T-helper 2 cell treated with Interferon-gamma antibody and Interleukin-4, amounts not matched to agents 5 μg/mL and 100 μg/mL, for 36 hours (primary cell): ENCODE measurements around the gene LHX1.

Experiments used
- DNase-seq: peaks from one replicate; pipeline ENCODE4 v3.0.0; 2021; ENCODE audit warnings: low spot score
- H3K27ac Mint-ChIP-seq: one replicate; pipeline ENCODE4 v1.8.0; 2021; ENCODE audit warnings: mild to moderate bottlenecking, mixed read lengths
- H3K27me3 Mint-ChIP-seq: one replicate; pipeline ENCODE4 v1.8.0; 2021; ENCODE audit warnings: low read depth, mixed read lengths
- H3K36me3 Mint-ChIP-seq: one replicate; pipeline ENCODE4 v1.8.0; 2021; ENCODE audit warnings: low read depth, mixed read lengths
- H3K4me1 Mint-ChIP-seq: one replicate; pipeline ENCODE4 v1.8.0; 2021; ENCODE audit warnings: low read depth, mixed read lengths
- H3K4me3 Mint-ChIP-seq: one replicate; pipeline ENCODE4 v1.8.0; 2022; ENCODE audit warnings: mild to moderate bottlenecking, moderate library complexity, mixed read lengths
- H3K9me3 Mint-ChIP-seq: one replicate; pipeline ENCODE4 v1.8.0; 2021; ENCODE audit warnings: mixed read lengths

LHX1 gene

GRCh38 chr17:36947922-36948716, 10.8 kb downstream of the LHX1 start:
- Mint-ChIP-seq H3K36me3 (peaks cover 35% of the 10 kb centered on the region), H3K27me3 (peaks cover 47% of the 10 kb centered on the region)

GRCh38 chr17:36948717-36949460, 11.6 kb downstream of the LHX1 start, which contains the start of gene AATF:
TSS of gene AATF (plus strand) at chr17:36948954. CDS start at chr17:36949126, 172 bp downstream.
- Mint-ChIP-seq H3K27ac (peak within 1 kb of the TSS; percentile 96), H3K27me3 (peaks cover 39% of the 10 kb centered on the region), H3K9me3 (no peaks in the 10 kb centered on the region), H3K4me3 (peak within 1 kb of the TSS; percentile 91), H3K36me3 (peaks cover 35% of the 10 kb centered on the region), H3K4me1 (peaks cover 41% of the 10 kb centered on the region)
- peak; percentile 99 for DNase-seq

More at GRCh38 chr17:36947922-36948716, 10.8 kb downstream of the LHX1 start:
- H3K27ac Mint-ChIP-seq = peak overlapping the region; percentile 96
- H3K4me1 Mint-ChIP-seq = peaks cover 43% of the 10 kb centered on the region
- H3K4me3 Mint-ChIP-seq = peak overlapping the region; percentile 91
- no peaks in the 10 kb centered on the region for H3K9me3 Mint-ChIP-seq
- no peak for DNase-seq

- Mint-ChIP-seq H3K4me1 (peaks cover 41% of the 10 kb centered on the region), H3K27me3 (peaks cover 35% of the 10 kb centered on the region), H3K27ac (peak overlapping the region; percentile 90), H3K9me3 (no peaks in the 10 kb centered on the region), H3K4me3 (peak overlapping the region; percentile 91), H3K36me3 (peaks cover 41% of the 10 kb centered on the region)
- DNase-seq = no peak
Measured at GRCh38 chr17:36949461-36949927, 12.2 kb downstream of the LHX1 start.

DNA sequence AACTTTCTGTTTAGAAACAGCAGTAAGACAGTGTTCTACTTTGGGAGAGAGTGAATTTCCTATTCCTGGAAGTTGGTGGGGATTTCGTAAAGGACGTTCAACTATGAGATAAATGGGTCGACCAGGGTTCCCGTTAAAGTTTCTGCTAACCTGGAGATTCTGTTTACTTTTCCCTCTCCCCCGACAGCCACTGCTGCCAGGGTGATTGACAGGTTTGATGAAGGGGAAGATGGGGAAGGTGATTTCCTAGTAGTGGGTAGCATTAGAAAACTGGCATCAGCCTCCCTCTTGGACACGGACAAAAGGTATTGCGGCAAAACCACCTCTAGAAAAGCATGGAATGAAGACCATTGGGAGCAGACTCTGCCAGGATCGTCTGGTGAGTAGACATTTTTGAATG, 12.8 kb downstream of the LHX1 start:
- peak overlapping the region; percentile 90 for H3K27ac Mint-ChIP-seq
- peaks cover 41% of the 10 kb centered on the region for H3K4me1 Mint-ChIP-seq
- peaks cover 30% of the 10 kb centered on the region for H3K27me3 Mint-ChIP-seq
- H3K4me3 Mint-ChIP-seq = peak overlapping the region; percentile 91
- H3K36me3 Mint-ChIP-seq = peaks cover 45% of the 10 kb centered on the region
- no peaks in the 10 kb centered on the region for H3K9me3 Mint-ChIP-seq
- no peak for DNase-seq

GRCh38 chr17:36951084-36951789, 14.0 kb downstream of the LHX1 start:
- no peak for DNase-seq
- H3K4me3 Mint-ChIP-seq = peak overlapping the region; percentile 91
- H3K27me3 Mint-ChIP-seq = peaks cover 20% of the 10 kb centered on the region
- peaks cover 41% of the 10 kb centered on the region for H3K4me1 Mint-ChIP-seq
- H3K9me3 Mint-ChIP-seq = no peaks in the 10 kb centered on the region
- no peak overlapping the region for H3K27ac Mint-ChIP-seq
- H3K36me3 Mint-ChIP-seq = peaks cover 54% of the 10 kb centered on the region

GRCh38 chr17:36971508-36971907, 34.2 kb downstream of the LHX1 start:
- Mint-ChIP-seq H3K9me3 (no peaks in the 10 kb centered on the region), H3K36me3 (peaks cover 35% of the 10 kb centered on the region), H3K27ac (no peak overlapping the region), H3K4me3 (no peak overlapping the region), H3K27me3 (no peaks in the 10 kb centered on the region), H3K4me1 (peaks cover 17% of the 10 kb centered on the region)
- no peak for DNase-seq

- Mint-ChIP-seq H3K4me1 (peaks cover 15% of the 10 kb centered on the region), H3K4me3 (no peak overlapping the region), H3K27me3 (no peaks in the 10 kb centered on the region), H3K27ac (no peak overlapping the region), H3K9me3 (no peaks in the 10 kb centered on the region), H3K36me3 (peaks cover 31% of the 10 kb centered on the region)
- DNase-seq = no peak
Measured at GRCh38 chr17:36972186-36972700, 35.0 kb downstream of the LHX1 start.

DNA sequence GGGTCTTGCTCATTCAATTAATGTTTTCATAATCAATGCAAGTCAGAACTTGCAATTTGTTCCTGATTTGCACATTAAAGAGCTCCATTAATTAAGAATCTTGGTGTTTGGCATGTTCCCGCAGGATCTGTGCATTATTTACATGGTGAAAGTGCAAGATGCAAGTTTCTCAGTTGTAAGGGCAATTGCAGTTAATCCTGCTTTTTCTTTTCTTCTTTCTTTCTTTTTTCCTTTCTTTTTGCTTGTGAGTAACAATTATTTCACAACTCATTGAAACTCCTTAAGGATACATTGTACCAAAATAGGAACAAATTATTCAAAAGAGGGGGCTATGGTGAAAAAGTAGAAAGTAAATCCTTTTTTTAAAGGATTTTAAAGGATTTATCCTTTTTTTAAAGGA, 35.6 kb downstream of the LHX1 start:
- Mint-ChIP-seq H3K27ac (no peak overlapping the region), H3K27me3 (no peaks in the 10 kb centered on the region), H3K36me3 (peaks cover 24% of the 10 kb centered on the region), H3K4me3 (no peak overlapping the region), H3K4me1 (peaks cover 15% of the 10 kb centered on the region), H3K9me3 (no peaks in the 10 kb centered on the region)
- DNase-seq = no peak

DNA sequence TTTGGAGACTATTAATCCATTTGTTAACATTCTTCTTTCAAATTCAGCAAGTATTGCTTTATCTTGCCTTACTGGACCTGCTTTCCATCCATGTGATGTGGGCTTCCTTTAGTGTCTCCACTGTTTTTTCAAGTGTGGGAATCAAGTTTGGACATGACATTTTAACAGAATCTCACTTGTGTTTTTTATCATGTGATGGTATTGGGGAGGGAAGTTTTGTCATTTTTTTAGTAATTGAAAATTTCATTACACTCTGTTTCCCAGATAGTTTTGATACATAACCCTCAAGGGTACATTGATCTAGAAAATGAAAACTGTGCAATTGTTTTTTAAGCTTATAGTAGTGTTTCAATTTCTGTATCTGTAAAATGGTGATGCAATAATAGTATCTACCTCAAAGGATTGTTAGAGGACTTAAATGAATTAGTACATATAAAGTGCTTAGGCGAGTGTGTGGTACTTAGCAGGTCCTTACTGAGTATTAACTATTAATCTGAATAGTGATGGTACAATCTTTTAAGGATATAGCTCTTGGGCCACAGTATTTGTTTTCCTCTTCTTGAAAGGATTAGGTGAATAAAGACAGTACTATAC, 38.7 kb downstream of the LHX1 start:
- peaks cover 14% of the 10 kb centered on the region for H3K4me1 Mint-ChIP-seq
- H3K9me3 Mint-ChIP-seq = no peaks in the 10 kb centered on the region
- H3K27me3 Mint-ChIP-seq = no peaks in the 10 kb centered on the region
- H3K4me3 Mint-ChIP-seq = no peak overlapping the region
- H3K27ac Mint-ChIP-seq = no peak overlapping the region
- DNase-seq = no peak
- H3K36me3 Mint-ChIP-seq = peaks cover 13% of the 10 kb centered on the region

DNA sequence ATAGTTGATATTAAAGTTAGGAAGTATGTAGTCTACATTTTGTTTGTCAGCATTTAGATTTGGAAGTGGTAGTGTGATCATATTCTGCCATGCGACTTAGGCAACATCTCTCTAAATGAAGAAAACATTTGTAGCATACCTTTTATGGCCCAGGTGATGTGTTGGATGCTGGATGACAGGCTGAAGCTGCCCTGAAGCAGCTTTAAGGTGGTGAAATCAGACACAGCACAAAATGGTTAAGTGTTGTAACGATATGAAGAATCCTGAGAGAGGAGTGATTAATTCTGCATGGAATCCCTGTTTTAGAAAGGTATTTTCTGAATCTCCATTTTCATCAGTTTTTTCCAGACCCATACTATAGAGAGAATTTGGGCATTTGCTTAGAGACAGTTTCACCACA, 39.8 kb downstream of the LHX1 start:
- Mint-ChIP-seq H3K4me3 (no peak overlapping the region), H3K27ac (no peak overlapping the region), H3K4me1 (peaks cover 14% of the 10 kb centered on the region), H3K9me3 (no peaks in the 10 kb centered on the region), H3K27me3 (no peaks in the 10 kb centered on the region), H3K36me3 (peaks cover 12% of the 10 kb centered on the region)
- no peak for DNase-seq

- Mint-ChIP-seq H3K4me1 (peaks cover 14% of the 10 kb centered on the region), H3K27ac (no peak overlapping the region), H3K36me3 (peaks cover 14% of the 10 kb centered on the region), H3K27me3 (no peaks in the 10 kb centered on the region), H3K9me3 (no peaks in the 10 kb centered on the region), H3K4me3 (no peak overlapping the region)
- no peak for DNase-seq
Measured at GRCh38 chr17:36977568-36977967, 40.3 kb downstream of the LHX1 start.

DNA sequence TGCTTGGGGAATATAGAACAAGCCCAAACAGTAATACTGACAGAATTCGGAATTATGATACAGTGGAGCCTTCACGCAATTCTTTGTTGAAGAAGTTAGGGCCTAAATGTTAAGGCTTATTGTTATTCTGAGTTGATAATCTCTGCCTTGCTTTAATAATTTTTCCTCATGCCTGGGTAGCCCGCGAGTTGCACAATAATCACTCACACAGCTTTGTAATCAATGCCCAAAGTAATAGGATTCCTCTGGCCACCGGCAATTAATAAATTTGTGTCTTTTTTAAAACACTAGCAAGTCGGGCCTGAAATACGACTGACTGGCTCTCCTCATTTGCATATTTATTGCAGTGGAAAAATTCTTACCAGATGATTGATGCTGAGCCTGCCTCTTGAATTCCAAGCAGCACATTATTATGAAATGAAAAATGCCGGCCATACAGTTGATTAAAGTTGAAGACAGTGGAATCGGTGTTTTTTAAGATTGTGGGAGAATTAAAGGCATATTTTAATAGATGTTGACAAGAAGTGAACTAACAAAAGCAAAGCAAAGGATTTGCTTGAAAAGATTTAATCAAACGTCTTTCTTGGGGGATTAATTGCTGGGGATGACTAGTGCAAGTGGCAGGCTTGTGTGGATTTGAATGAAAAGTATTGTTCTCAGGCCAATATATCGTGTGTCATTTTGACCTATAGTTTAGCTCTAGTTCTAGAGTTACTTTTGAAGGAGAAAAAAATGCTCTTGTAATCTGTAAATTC, 41.7 kb downstream of the LHX1 start:
- Mint-ChIP-seq H3K27ac (no peak overlapping the region), H3K27me3 (no peaks in the 10 kb centered on the region), H3K36me3 (peaks cover 14% of the 10 kb centered on the region), H3K4me1 (peaks cover 11% of the 10 kb centered on the region), H3K9me3 (no peaks in the 10 kb centered on the region), H3K4me3 (no peak overlapping the region)
- no peak for DNase-seq

GRCh38 chr17:36979565-36979941, 42.3 kb downstream of the LHX1 start:
- no peak for DNase-seq
- Mint-ChIP-seq H3K27me3 (no peaks in the 10 kb centered on the region), H3K9me3 (no peaks in the 10 kb centered on the region), H3K4me1 (peaks cover 11% of the 10 kb centered on the region), H3K36me3 (peaks cover 18% of the 10 kb centered on the region), H3K27ac (no peak overlapping the region), H3K4me3 (no peak overlapping the region)
